ENCODE data around the gene AGA. TPM values are rescaled to one million over a fixed set of nuclear protein-coding genes. Genes with fewer than 3 reads are reported as not detected.

Gene AGA
- 1 to 10 TPM; 6.9 to 8.4 TPM for total RNA-seq
- long read RNA-seq, transcript AGA-201 (9 exons, 2,107 nt): major isoform, 5 of 5 reads
- long read RNA-seq, partial matches to known transcripts: 0 of 5 reads
- long read RNA-seq, other reads (novel, unspliced or antisense): 0 of 5 reads

DNA sequence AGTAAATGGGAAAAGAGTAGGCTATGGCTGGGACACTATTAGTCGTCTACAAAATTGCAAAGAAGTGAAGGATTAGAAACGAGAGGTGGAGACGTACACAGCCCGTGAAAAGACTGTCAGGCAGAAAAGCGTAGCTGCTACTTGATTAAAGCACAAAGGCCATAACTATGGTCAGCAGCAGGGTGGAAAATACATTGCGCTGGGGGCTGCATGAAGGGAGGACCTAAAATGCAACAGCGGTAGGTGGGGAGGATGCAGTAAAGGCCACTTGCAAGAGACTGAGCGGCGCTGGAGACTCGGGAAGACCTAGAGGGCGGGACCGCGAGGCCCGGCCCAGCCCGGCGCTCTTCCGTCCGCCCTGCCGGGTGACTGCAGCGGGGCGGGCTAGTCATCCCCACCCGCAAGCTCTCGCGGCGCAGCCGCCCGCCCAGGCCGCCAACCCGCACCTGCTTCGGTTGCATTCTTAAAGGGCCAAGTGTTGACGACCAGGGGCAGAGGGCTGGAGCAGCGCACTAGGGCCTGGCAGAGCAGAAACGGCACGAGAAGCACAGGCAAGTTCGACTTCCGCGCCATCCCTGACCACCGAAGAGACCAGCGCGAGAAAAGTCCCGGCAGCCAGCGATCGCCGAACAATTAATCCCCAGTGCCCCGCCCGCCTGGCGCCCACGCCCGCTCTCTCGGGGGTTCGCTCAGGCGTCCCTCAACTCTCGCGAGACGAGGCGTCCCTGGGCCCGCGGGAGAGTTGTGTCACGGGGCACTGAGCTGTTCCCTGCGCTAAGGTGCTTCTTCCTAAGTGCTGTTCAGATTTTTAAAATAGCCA, at the start of gene AGA:
Gene AGA (minus strand): TSS at position 635 of the 820 bp plus-strand sequence. CDS start 62 bp downstream, at position 573.
- intact Hi-C loops (cut with DNase I): no loop called here
- ATAC-seq: peak; percentile 98 to 99

DNA sequence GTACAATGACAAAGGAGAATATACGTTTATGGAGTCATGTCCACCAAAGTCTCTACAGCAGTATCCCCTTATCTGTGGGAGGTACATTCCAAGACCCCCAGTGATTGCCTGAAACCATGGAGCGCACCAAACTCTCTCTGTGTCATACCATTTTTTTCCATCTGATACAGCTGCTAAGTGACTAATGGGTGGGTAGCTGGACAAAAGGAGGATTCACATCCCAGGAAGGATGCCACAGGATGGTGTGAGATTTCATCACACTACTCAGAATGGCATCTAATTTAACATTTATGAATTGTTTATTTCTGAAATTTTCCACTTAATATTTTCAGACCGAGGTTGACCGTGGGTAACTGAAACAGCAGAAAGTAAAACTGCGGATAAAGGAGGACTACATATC, 49.8 kb upstream of the AGA start:
- no peak for ATAC-seq
- intact Hi-C loops (cut with DNase I): no loop called here
- DNase-seq: no peak

More for the DNA sequence above, at the start of gene AGA:
- peak; percentile 98 for DNase-seq

DNA sequence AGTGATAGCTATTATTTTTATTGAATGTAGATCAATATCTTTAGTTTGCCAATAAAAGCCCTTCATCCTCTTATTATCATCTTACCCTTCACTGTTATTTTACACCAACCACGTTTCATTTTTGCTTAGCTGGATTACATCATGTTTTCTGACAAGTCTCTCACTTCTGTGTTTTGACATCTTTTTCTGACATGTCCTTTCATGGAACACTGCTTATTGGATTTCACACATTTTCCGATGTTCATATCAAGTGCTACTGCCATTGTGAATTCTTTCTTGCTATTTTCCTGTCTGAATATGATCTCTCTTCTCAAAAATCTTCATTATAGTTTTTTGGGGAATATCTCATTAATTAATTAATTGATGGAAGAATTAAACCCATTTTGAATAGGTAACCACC, 48.5 kb upstream of the AGA start:
- intact Hi-C loops (cut with DNase I): no loop called here
- ATAC-seq: no peak
- no peak for DNase-seq

DNA sequence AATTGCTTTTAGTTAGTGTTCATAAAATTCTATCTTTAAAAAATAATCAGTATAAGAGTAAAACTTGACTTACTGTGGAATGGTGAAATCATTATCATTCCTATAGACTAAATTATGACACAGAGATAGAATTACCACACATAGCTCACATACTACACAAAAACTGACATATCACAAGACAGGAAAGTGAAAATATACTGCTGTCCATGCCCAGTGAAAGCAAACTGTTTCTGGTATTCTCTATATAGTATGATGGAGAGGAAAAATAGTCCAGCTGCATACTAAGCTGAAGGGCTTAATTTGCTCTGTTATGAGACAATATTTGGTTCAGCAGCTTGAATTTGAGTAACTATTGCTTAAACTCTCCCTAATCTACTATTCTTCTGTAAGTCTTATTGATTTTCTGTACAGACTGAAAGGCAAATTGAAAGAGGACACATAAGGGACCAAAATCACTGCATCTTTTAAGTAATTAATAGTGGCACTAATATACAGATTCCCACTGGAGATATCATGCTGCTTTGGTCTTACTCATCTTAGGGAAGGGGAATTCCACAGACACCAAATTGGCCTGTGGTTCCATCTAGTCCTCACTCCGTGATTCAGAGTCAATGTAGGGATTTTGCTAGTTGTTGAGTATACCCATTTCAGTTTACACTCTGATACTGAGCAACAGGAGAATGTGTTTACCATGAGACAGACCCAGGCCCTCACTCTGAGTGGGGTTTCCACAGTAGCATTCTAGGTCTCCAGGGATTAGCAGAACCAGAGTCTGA, 47.4 kb upstream of the AGA start:
- no peak for ATAC-seq
- intact Hi-C loops (cut with DNase I): no loop called here

DNA sequence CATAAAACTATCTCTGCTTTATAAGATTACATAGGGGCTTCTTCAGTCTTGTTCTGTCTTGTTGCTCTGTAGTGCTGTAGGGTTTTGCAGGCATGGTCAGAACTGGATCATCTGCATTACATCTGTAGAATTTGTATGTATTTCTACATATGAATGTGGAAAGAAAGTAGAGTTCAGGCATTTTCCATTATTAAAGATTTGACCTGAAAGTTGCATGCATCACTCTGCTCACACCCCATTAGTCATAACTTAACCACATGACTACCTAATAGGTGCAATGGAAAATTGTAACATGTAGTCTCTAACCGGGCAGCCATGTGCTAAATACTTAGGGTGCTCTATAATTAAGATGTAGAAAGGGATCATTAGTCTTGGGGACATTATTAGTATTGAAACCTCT, 45.7 kb upstream of the AGA start:
- intact Hi-C loops (cut with DNase I): no loop called here
- ATAC-seq: no peak
- no peak for DNase-seq

More for the DNA sequence above, 47.4 kb upstream of the AGA start:
- DNase-seq: no peak

DNA sequence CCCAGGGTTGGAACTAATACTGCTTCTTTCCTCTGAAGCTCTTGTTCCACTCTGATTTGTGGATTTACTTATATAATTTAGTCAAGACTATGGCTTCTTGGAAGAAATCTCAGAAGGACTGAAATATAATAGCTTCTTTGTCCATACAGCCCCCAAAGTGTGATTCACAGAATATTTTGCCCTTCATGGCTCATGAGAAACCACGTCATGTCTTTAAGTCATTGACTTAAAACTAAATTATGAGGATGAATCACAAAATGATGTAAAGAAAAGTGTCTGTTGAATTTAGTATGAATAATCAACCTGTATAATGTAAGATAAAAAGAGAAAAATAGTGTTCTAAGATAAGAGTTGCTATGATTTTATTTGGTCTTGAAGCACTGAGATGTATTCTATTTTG, 43.3 kb upstream of the AGA start:
- intact Hi-C loops (cut with DNase I): no loop called here
- ATAC-seq (no peak), DNase-seq (no peak)

DNA sequence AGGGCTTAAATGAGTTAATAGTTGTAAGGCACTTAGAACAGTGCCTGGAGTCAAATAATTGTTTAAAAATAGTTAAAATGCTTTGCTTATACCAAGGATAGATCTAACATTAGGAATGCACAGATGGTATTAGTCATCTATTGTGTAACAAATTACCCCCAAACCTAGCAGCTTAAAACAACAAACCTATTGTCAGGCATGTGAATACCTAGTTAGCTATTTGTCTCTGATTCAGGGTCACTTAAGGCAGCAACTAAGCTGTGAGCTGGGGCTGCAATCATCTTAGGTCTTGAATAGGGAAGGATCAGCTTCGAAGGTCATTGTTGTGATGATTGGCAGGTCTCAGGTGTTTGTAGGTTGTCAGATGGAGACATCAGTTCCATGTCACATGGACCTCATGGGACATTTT, 42.4 kb upstream of the AGA start:
- no peak for ATAC-seq
- no peak for DNase-seq
- intact Hi-C loops (cut with DNase I): no loop called here

DNA sequence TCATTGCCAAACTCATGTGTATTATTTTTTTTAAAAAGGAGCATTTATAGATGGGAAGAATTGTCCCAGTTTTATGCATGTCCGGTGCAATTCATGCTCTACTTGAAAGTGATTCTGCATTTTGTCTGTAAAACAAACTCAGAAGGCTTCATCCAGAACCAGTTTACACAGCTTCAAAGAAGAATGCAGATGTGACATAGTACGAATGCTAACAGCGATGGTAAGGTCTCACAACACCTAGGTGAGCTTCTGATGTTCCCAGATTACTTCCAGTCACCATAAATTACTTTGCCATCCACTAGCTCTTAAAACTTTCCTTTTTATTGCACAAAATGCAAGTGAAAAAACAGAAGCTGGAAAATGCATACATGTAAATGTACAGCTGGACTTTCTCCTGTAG, 41.5 kb upstream of the AGA start:
- no peak for ATAC-seq
- no peak for DNase-seq
- intact Hi-C loops (cut with DNase I): no loop called here

DNA sequence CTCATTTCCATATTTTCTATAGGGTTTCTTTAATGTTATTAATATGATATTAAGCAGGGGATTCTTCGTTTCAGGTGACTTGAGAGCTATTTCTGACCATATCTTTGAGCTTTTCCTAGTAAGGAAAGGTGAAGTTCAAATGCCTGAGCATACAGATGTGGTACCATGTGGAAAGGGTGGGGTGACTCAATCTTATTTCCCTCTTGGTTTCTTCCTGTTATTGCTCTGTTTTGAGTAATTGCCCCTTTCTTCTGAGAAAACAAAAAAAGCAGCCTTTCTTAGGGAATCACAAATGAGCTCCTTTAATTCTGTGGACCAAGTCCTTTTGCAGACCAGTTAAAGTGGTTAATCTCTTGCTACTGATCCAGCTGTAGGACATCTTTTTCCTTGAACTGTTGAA, 41.0 kb upstream of the AGA start:
- no peak for DNase-seq
- intact Hi-C loops (cut with DNase I): no loop called here
- no peak for ATAC-seq

DNA sequence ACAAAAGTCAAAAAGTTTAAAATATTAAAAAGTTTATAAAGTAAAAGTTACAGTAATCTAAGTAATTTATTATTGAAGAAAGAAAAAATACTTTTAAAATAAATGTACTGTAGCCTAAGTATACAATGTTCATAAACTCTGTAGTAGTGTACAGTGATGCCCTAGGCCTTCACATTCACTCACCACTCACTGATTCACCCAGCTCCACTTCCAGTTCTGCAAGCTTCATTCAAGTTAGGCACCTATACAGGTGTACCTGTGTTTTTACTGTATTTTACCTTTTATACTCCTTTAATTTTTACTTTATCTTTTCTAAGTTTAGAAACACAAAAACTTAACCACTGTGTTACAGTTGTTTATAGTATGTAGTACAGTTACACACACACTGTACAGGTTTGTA, 40.1 kb upstream of the AGA start:
- ATAC-seq: no peak
- intact Hi-C loops (cut with DNase I): no loop called here
- DNase-seq: no peak

DNA sequence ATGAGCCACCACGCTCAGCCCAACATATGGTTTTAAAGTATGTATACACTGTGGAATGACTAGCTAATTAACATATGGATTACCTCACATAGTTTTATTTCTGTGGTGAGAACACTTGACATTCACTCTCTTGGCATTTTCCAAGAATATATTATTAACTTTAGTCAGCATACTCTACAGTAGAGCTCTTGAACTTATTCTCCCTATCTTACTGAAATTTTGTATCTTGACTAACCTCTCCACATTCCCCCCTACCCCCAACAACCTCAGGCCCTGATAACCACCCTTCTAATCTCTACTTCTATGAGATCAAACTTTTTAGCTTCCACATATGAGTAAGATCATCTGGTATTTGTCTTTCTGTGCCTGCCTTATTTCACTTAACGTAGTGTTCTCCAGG, 38.6 kb upstream of the AGA start:
- DNase-seq: no peak
- intact Hi-C loops (cut with DNase I): no loop called here
- no peak for ATAC-seq

DNA sequence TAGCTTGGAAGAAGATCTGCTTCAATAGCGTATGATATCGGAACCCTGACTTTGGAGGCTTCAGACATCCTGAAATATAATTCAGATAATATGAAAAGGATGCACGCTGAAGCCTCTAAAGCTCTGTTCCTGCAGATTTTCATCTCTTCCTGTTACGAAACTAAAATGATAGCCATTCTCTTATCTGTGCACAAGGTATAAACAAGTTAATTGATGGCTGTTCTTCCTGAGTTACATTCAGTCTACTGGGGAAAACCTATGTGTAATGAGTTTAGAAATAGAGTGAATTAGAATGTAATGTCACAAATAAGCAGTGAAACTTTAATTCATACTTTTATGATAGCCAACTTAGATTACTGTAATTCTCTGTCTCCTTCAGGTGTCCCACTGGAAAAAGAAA, 36.8 kb upstream of the AGA start:
- no peak for DNase-seq
- intact Hi-C loops (cut with DNase I): no loop called here
- ATAC-seq: no peak

DNA sequence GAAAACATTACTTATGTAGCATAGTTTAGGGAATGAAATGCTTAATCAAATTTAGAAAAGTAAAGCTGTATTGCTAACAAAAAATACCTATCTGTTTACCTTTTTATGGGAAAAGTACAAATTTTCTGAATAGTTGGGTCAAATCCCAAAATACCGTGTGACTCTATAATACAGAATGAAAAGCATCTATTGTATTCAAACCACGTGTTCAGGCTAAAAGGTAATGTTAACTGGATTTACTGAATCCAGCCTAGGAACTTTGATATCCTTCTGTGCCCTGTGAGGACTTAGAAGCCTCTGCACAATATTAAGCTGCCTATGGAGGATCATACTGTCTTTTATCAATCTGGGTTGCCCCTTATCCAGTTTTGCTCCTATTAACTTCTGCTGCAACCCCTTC, 36.3 kb upstream of the AGA start:
- intact Hi-C loops (cut with DNase I): no loop called here
- ATAC-seq (no peak), DNase-seq (no peak)

DNA sequence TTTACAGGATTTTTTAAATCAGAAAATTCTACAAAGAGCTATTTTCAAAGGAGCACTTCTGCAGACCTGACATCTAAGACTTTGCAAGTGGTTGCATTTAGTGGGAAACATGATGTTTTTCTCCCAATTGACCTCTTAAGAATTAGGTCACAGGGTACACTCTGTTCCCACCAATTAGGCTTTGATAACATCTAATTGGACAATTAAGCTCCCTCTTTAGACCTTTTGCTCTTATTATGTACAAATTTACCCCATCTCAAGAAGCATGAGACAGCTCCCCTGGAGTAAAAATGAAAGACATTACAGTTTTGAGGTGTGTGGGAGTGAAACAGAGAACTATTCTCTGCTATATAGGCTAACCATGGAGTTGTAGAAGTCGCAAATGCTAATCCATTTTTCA, 31.8 kb upstream of the AGA start:
- ATAC-seq: no peak
- intact Hi-C loops (cut with DNase I): no loop called here
- no peak for DNase-seq

DNA sequence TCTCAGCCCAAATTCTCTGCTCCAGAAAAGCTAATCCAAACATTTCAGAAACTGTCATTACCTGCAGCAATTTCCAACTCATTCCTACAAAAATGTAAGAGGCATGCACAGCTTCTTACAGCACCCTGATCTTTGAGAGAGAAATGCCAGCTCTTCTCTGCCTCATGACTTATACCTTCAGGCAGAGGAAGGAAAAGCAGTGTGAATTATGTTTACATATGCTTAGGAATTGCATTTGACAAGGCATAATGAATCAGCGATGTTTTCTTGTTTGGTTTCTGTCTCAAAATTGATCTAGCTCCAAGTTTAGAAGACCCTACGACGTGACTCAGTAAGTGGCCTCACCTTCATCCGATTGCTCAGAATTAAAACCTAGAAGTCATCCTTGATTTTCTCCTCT, 21.8 kb upstream of the AGA start:
- DNase-seq (no peak), ATAC-seq (no peak)
- intact Hi-C loops (cut with DNase I): no loop called here

DNA sequence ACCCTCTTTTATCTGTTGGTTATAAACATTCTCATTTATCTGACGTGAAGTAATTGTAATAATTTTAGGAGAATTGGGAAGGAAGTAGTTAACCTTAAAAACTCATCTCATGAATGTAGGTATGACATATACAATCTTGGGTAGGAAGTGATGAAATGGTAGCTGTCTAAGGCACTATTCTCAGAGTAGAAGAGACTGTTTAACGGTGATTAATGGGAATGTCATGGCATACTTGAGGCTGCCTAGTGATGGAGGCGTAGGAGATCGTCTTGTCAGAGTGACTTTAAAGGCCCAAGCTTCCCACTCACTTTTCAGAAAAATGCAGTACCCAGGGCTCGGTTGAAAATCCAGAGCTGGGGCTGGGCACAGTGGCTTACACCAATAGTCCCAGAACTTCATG, 19.4 kb upstream of the AGA start:
- ATAC-seq (no peak), DNase-seq (no peak)
- intact Hi-C loops (cut with DNase I): no loop called here

DNA sequence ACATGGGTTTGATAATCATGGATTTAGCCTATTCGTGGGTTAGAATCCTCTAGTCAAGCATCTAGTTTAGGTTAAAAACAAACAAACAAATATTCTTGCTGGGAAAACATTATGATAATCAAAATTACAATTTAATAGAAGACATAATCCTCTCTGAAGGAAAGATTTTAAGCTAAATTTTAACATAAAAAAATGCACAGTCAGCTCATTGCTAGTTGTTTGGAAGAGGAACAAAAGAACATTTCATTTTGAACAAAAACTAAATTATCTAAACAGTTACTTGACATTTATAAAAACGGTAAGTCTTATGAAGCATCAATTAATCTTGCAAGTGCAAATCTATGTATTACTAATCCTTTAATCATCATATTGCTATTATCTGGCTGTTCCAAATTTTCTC, 18.2 kb upstream of the AGA start:
- no peak for DNase-seq
- no peak for ATAC-seq
- intact Hi-C loops (cut with DNase I): no loop called here

DNA sequence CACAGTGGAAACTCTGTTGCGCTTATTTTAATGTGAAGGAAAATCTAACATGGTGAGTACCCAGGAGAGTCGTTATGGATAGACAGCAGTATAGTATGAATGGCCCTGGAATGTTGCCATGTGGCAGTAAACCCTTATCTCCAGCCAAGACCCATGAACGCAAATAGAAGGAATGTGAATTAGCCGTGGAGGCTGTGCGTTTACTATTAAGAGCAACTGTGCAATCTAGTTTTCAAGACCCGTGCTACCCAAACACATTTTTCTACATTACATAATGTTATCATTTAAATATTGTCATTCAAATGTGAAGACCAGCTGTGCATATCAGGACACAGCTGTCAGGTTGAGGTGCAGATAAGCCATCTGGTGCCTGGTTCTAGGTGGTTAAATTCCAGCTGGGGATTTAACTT, 13.3 kb upstream of the AGA start:
- intact Hi-C loops (cut with DNase I): no loop called here
- DNase-seq: no peak
- ATAC-seq: no peak

DNA sequence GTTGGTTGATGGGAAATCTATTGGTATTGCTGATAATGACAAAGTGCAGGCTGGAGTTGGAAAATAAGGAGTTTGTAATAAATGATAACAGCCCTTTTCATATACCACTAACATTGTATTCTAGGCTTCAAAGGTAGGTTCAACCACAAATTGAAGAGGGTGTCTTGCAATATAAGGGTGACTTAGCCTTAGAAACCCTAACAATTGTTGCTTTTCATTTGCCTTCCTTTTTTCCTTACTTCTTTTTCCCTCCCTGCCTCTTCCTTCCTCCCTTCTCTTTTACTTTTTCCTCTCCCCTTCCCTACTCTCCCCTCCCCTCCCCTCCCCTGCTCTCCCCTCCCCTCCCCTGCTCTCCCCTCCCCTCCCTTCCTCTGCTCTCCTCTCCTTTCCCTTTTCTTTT, 10.9 kb upstream of the AGA start:
- no peak for ATAC-seq
- no peak for DNase-seq
- intact Hi-C loops (cut with DNase I): no loop called here

DNA sequence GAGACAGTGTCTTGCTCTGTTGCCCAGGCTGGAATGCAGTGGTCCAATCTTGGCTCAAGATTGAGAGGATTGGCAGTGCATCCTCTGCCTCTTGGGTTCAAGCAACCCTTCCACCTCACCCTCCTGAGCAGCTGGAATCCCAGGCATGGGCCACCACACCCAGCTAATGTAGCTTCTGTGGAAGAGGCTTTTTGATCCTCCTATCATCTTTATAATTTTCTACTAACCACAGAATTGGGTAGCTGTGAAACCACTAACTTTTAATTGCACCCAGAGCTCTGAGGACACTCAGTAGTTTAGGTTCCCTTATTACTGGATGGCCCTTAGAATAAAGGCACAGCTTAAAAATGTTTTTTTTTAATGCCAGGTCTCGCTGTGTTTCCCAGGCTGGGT, 8.9 kb upstream of the AGA start:
- no peak for DNase-seq
- no peak for ATAC-seq
- intact Hi-C loops (cut with DNase I): no loop called here

All from left cardiac atrium (tissue), 4 donors.